PC-9 (cell line): Measurements from ENCODE around the gene GTF2A2.
A peak's percentile ranks its signal among the peaks of the same experiment; 100 is the strongest.

Source experiments
- EZH2 ChIP-seq: fragments of 200-600 bp; sonication (generic); IDR thresholded peaks from 2 replicates; pipeline ENCODE4 v1.8.0; 2017; ENCODE audit warnings: antibody characterized with exemption, low read depth
- TF ChIP-seq, protein P1 (sequence below): fragments of 200-600 bp; sonication (generic); conservative IDR thresholded peaks from 2 replicates; pipeline ENCODE4 v1.6.1; 2017; ENCODE audit warnings: mixed run types, antibody characterized with exemption, mild to moderate bottlenecking, moderate library complexity

DNA sequence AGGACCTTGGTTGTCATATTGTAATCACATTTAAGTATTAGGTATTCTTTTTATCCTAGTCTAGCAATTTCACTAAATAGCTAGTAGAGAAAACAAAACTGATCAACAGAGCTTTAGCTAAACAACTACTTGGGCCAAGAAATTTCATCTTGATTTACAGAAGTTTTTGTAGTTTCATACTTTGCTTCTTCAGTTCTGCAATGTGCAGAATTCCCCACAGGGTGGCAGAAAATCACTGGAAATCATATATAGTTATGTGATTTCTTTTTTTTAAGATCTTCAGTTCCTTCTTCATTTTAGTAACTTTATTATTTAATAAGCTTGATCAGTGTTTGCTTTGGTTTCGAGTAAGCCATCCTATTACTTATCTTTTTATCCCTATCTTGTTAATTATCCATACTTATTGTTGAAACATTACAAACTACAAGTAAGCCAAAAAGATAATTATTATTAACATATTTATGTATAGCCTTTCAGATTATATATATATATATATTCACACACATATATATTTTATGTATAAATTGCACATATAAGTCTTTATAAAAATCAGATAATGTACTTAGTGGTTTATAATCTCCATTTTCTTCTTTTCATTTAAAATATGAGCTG is 34.0 kb upstream of the GTF2A2 start:
- TF ChIP-seq, protein P1, sequence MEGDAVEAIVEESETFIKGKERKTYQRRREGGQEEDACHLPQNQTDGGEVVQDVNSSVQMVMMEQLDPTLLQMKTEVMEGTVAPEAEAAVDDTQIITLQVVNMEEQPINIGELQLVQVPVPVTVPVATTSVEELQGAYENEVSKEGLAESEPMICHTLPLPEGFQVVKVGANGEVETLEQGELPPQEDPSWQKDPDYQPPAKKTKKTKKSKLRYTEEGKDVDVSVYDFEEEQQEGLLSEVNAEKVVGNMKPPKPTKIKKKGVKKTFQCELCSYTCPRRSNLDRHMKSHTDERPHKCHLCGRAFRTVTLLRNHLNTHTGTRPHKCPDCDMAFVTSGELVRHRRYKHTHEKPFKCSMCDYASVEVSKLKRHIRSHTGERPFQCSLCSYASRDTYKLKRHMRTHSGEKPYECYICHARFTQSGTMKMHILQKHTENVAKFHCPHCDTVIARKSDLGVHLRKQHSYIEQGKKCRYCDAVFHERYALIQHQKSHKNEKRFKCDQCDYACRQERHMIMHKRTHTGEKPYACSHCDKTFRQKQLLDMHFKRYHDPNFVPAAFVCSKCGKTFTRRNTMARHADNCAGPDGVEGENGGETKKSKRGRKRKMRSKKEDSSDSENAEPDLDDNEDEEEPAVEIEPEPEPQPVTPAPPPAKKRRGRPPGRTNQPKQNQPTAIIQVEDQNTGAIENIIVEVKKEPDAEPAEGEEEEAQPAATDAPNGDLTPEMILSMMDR = peak; percentile 69
- TF ChIP-seq EZH2 = no peak
